ENCODE measurements around the gene PRRG2. TPM values are rescaled to one million over a fixed set of nuclear protein-coding genes. Genes with fewer than 3 reads are reported as not detected.

The PRRG2 gene
- total RNA-seq, 1 experiment from 2014 or later = 3.3 TPM

GRCh38 chr19:49534632-49535385 lies 46.3 kb upstream of the PRRG2 start:
- Histone ChIP-seq H3K79me1 (ENCODE audit: insufficient read depth, low read depth, low read length, poor library complexity, severe bottlenecking) (no peaks in the 10 kb centered on the region), H3K18ac (ENCODE audit: insufficient read length, low read depth, low read length) (no peak overlapping the region), H2BK20ac (ENCODE audit: low read depth, low read length, poor library complexity, severe bottlenecking) (no peak overlapping the region), H4K5ac (ENCODE audit: insufficient read length, low read depth, low read length) (no peak overlapping the region), H2BK120ac (ENCODE audit: low read depth, low read length, poor library complexity, severe bottlenecking) (no peak overlapping the region), H3K4ac (ENCODE audit: low read depth, low read length) (no peak overlapping the region), H3K4me1 (ENCODE audit: insufficient read depth, low read length) (no peaks in the 10 kb centered on the region), H3K9me3 (ENCODE audit: control insufficient read depth, low read depth, low read length) (no peaks in the 10 kb centered on the region), H3K23ac (ENCODE audit: insufficient read length, low read depth, low read length) (no peak overlapping the region), H2BK12ac (ENCODE audit: insufficient read length, low read depth, low read length) (no peak overlapping the region), H4K91ac (ENCODE audit: insufficient read length, low read depth, low read length) (no peak overlapping the region), H4K20me1 (ENCODE audit: control insufficient read depth, insufficient read depth, insufficient read length) (no peaks in the 10 kb centered on the region), H4K8ac (replicated peaks; ENCODE audit: insufficient read length, low read depth, low read length) (no peak overlapping the region), H3K23me2 (ENCODE audit: insufficient read length, low read depth, low read length, poor library complexity, severe bottlenecking) (peaks cover 9% of the 10 kb centered on the region), H2AK5ac (ENCODE audit: insufficient read length, low read length) (no peak overlapping the region), H3K14ac (ENCODE audit: insufficient read depth, low read length) (no peak overlapping the region), H3K9ac (ENCODE audit: extremely low read depth, insufficient read length, low read length) (no peak overlapping the region), H3K27ac (ENCODE audit: insufficient read length, low read depth, low read length) (no peak overlapping the region), H3K4me2 (ENCODE audit: insufficient read depth, insufficient read length, low read length) (peak overlapping the region; percentile 68), H3K27me3 (ENCODE audit: insufficient read depth, low read length) (no peaks in the 10 kb centered on the region), H2BK15ac (ENCODE audit: low read depth, low read length) (no peak overlapping the region), H3K56ac (ENCODE audit: insufficient read length, low read depth, low read length) (no peak overlapping the region), H3K79me2 (ENCODE audit: insufficient read depth, low read length) (no peaks in the 10 kb centered on the region), H2AFZ (ENCODE audit: low read length) (no peak overlapping the region), H3T11ph (ENCODE audit: low read length) (no peak overlapping the region), H2BK5ac (ENCODE audit: insufficient read length, low read length) (no peak overlapping the region)
- no CpG with 5 or more reads among the region's 8 CpGs for WGBS (ENCODE audit: extremely low coverage, insufficient read length, low lambda C conversion rate)
- peaks cover 13 to 18% of the 10 kb centered on the region in 2 experiments for H3K4me1 Mint-ChIP-seq
- TF ChIP-seq, protein P1, sequence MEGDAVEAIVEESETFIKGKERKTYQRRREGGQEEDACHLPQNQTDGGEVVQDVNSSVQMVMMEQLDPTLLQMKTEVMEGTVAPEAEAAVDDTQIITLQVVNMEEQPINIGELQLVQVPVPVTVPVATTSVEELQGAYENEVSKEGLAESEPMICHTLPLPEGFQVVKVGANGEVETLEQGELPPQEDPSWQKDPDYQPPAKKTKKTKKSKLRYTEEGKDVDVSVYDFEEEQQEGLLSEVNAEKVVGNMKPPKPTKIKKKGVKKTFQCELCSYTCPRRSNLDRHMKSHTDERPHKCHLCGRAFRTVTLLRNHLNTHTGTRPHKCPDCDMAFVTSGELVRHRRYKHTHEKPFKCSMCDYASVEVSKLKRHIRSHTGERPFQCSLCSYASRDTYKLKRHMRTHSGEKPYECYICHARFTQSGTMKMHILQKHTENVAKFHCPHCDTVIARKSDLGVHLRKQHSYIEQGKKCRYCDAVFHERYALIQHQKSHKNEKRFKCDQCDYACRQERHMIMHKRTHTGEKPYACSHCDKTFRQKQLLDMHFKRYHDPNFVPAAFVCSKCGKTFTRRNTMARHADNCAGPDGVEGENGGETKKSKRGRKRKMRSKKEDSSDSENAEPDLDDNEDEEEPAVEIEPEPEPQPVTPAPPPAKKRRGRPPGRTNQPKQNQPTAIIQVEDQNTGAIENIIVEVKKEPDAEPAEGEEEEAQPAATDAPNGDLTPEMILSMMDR (conservative IDR thresholded peaks at IDR 0.05) = no peak
- DNase-seq = no peak
- no peak overlapping the region; a peak in 1 of 7 replicates for H3K27ac Mint-ChIP-seq
- H3K4me3 Mint-ChIP-seq = peak overlapping the region; percentile 72 to 85
- H3K9me3 Mint-ChIP-seq = no peaks in the 10 kb centered on the region
- H3K27me3 Mint-ChIP-seq (ENCODE audit: low read depth) = peaks cover 9% of the 10 kb centered on the region
- H3K36me3 Mint-ChIP-seq (ENCODE audit: insufficient read depth in 1 of 3, low read depth in 3 of 3) = peaks cover 0 to 21% (median 0%) of the 10 kb centered on the region in 3 experiments; a peak in 5 of 7 replicates

All from H9 (cell line).